Neural cell (in vitro differentiated cells): ENCODE results near the gene PAPLN. TPM values are rescaled to one million over a fixed set of nuclear protein-coding genes. Genes with fewer than 3 reads are reported as not detected.

Source experiments
- H2AFZ ChIP-seq: fragments of 200-600, 300-800 bp; sonication (generic), shearing (Covaris generic); 2 replicates; pipeline ENCODE4 v1.6.0; 2014; ENCODE audit warnings: low read depth, mild to moderate bottlenecking, antibody characterized with exemption, low read length, moderate library complexity
- H3F3A ChIP-seq: fragments of 200-600 bp; shearing (Covaris generic); 2 replicates; pipeline ENCODE4 v1.6.1; 2016; ENCODE audit warnings: mild to moderate bottlenecking, moderate library complexity, mixed read lengths, antibody characterized with exemption, low read length; ENCODE audit not compliant: insufficient read depth, poor library complexity, severe bottlenecking
- H3K27ac ChIP-seq: fragments of 200-600, 300-800 bp; sonication (generic), shearing (Covaris generic); 2 replicates; pipeline ENCODE4 v1.5.1; 2014; ENCODE audit warnings: mild to moderate bottlenecking, low read length, moderate library complexity
- H3K27me3 ChIP-seq: fragments of 300-800, 200-600 bp; sonication (generic), shearing (Covaris generic); 2 replicates; pipeline ENCODE4 v1.6.0; 2014; ENCODE audit warnings: mild to moderate bottlenecking, low read depth, low read length, moderate library complexity; ENCODE audit not compliant: insufficient read depth
- H3K36me3 ChIP-seq: fragments of 300-800, 200-600 bp; sonication (generic), shearing (Covaris generic); 2 replicates; pipeline ENCODE4 v1.5.1; 2014; ENCODE audit warnings: mild to moderate bottlenecking, antibody characterized with exemption, low read length, moderate library complexity; ENCODE audit not compliant: insufficient read depth
- H3K4me2 ChIP-seq: fragments of 300-800, 200-600 bp; sonication (generic), shearing (Covaris generic); 2 replicates; pipeline ENCODE4 v1.6.0; 2014; ENCODE audit warnings: mild to moderate bottlenecking, low read length
- H3K4me3 ChIP-seq: fragments of 300-800, 200-600 bp; sonication (generic), shearing (Covaris generic); 2 replicates; pipeline ENCODE4 v1.5.1; 2014; ENCODE audit warnings: mild to moderate bottlenecking, low read length, moderate library complexity
- H3K79me2 ChIP-seq: fragments of 200-600 bp; shearing (Covaris generic); replicated peaks from 2 replicates; pipeline ENCODE4 v1.6.0; 2014; ENCODE audit warnings: mild to moderate bottlenecking, low read length, moderate library complexity; ENCODE audit not compliant: insufficient read depth
- H3K9ac ChIP-seq: fragments of 300-800, 200-600 bp; sonication (generic), shearing (Covaris generic); 2 replicates; pipeline ENCODE4 v1.6.1; 2016; ENCODE audit warnings: mild to moderate bottlenecking, low read length, mixed read lengths
- H3K9me2 ChIP-seq: fragments of 200-600 bp; shearing (Covaris generic); 2 replicates; pipeline ENCODE4 v1.6.1; 2016; ENCODE audit warnings: mild to moderate bottlenecking, low read length, mixed read lengths; ENCODE audit not compliant: insufficient read depth
- H3K9me3 ChIP-seq: fragments of 200-600, 300-800 bp; sonication (generic), shearing (Covaris generic); 2 replicates; pipeline ENCODE4 v1.6.1; 2016; ENCODE audit warnings: mild to moderate bottlenecking, mixed run types, low read length, moderate library complexity, mixed read lengths
- H4K20me1 ChIP-seq: fragments of 200-600 bp; shearing (Covaris generic); 2 replicates; pipeline ENCODE4 v1.6.1; 2016; ENCODE audit warnings: mild to moderate bottlenecking, mixed run types; ENCODE audit not compliant: insufficient read depth
- CTCF ChIP-seq: fragments of 450-650 bp; IDR thresholded peaks from 2 replicates; pipeline ENCODE4 v1.5.1; 2014; ENCODE audit warnings: antibody characterized with exemption, mild to moderate bottlenecking, moderate library complexity; ENCODE audit not compliant: poor library complexity, severe bottlenecking
- EP300 ChIP-seq: fragments of 450-650 bp; conservative IDR thresholded peaks from 2 replicates; pipeline ENCODE4 v1.6.1; 2014; ENCODE audit warnings: antibody characterized with exemption, mild to moderate bottlenecking, moderate library complexity; ENCODE audit not compliant: poor library complexity, severe bottlenecking
- EZH2 ChIP-seq: fragments of 200-600, 300-800 bp; shearing (Covaris generic), sonication (generic); IDR thresholded peaks from 2 replicates; pipeline ENCODE4 v1.6.1; 2014; ENCODE audit warnings: antibody characterized with exemption, low read length, borderline replicate concordance, mild to moderate bottlenecking; ENCODE audit not compliant: insufficient read depth, poor library complexity, severe bottlenecking
- MXI1 ChIP-seq: fragments of 450-650 bp; conservative IDR thresholded peaks from 2 replicates; pipeline ENCODE4 v1.6.1; 2014; ENCODE audit warnings: antibody characterized with exemption, mild to moderate bottlenecking; ENCODE audit not compliant: poor library complexity, severe bottlenecking
- POLR2AphosphoS5 ChIP-seq: IDR thresholded peaks from 2 replicates; pipeline ENCODE4 v1.6.1; 2012
- RAD21 ChIP-seq: fragments of 450-650 bp; conservative IDR thresholded peaks from 2 replicates; pipeline ENCODE4 v1.6.1; 2014; ENCODE audit warnings: antibody characterized with exemption, mild to moderate bottlenecking, moderate library complexity
- SMC3 ChIP-seq: fragments of 450-650 bp; conservative IDR thresholded peaks from 2 replicates; pipeline ENCODE4 v1.6.1; 2014; ENCODE audit warnings: antibody characterized with exemption, mild to moderate bottlenecking, moderate library complexity; ENCODE audit not compliant: poor library complexity
- TAF1 ChIP-seq: IDR thresholded peaks from 2 replicates; pipeline ENCODE4 v1.6.1; 2012; ENCODE audit warnings: low read depth
- polyA plus RNA-seq: library from polyadenylated mRNA; depleted of rRNA; stranded (reverse); fragments of >200 nt; gene quantifications from 2 replicates; pipeline ENCODE4 v1.2.3, GENCODE V29; 2014
- TF ChIP-seq, protein P1 (sequence below): IDR thresholded peaks from 2 replicates; pipeline ENCODE4 v1.6.1; 2012; ENCODE audit warnings: borderline replicate concordance

The PAPLN gene
- polyA plus RNA-seq, 1 donor from 2014 or later = 0.14 TPM

DNA sequence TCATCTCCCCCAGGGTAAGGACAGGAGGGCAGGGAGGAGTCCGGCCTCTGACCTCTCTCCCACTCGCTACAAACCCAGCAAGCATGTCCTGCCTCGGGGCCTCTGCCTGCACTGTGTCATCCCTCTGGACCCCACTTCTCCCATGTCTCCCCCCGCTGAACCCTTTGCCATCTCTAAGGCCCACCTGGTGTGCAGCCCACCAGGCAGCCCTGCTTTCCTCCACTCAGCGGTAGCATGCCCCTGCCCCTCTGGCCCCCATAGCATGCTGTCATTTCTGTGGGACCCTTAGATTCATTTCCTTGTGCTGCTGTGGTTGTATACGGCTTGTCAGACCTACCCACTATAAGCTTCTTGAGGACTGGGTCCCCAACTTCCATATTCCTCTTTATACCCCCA lies 17.7 kb downstream of the PAPLN start:
- Histone ChIP-seq H2AFZ (no peak overlapping the region), H3K27me3 (no peaks in the 10 kb centered on the region), H3K9me3 (no peaks in the 10 kb centered on the region), H3K9me2 (no peaks in the 10 kb centered on the region), H3F3A (no peaks in the 10 kb centered on the region), H3K9ac (no peak overlapping the region), H3K27ac (no peak overlapping the region), H3K36me3 (no peaks in the 10 kb centered on the region), H3K4me2 (no peak overlapping the region), H4K20me1 (no peaks in the 10 kb centered on the region), H3K79me2 (no peaks in the 10 kb centered on the region), H3K4me3 (no peak overlapping the region)
- TF ChIP-seq, protein P1, sequence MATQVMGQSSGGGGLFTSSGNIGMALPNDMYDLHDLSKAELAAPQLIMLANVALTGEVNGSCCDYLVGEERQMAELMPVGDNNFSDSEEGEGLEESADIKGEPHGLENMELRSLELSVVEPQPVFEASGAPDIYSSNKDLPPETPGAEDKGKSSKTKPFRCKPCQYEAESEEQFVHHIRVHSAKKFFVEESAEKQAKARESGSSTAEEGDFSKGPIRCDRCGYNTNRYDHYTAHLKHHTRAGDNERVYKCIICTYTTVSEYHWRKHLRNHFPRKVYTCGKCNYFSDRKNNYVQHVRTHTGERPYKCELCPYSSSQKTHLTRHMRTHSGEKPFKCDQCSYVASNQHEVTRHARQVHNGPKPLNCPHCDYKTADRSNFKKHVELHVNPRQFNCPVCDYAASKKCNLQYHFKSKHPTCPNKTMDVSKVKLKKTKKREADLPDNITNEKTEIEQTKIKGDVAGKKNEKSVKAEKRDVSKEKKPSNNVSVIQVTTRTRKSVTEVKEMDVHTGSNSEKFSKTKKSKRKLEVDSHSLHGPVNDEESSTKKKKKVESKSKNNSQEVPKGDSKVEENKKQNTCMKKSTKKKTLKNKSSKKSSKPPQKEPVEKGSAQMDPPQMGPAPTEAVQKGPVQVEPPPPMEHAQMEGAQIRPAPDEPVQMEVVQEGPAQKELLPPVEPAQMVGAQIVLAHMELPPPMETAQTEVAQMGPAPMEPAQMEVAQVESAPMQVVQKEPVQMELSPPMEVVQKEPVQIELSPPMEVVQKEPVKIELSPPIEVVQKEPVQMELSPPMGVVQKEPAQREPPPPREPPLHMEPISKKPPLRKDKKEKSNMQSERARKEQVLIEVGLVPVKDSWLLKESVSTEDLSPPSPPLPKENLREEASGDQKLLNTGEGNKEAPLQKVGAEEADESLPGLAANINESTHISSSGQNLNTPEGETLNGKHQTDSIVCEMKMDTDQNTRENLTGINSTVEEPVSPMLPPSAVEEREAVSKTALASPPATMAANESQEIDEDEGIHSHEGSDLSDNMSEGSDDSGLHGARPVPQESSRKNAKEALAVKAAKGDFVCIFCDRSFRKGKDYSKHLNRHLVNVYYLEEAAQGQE = no peak
- no peak for TF ChIP-seq SMC3

DNA sequence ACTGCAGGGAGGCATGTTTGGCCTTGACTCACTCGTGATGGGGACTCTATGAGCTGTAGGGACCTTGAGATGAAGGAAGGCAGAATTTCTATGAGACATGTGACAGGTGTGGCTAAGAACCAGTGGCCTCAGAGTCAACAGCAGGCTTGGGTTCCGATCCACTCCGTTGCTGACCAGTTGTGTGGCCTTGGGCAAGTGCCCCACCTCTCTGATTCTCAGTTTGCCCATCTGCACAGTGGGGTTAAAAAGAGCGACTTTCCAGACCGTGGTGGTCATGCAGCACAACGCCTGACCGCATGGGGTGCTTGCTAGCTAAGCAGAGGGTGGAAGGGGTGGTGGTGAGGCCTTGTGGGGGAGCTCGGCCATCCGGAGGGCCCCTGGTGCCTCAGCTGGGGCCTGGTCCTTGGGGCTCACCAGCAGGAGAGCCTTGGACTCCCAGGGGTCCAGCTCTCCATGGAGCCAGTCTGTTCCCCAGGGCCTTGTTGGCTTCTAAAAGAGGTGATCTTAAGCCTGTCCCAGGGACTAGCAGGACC lies 18.5 kb downstream of the PAPLN start:
- no peak for TF ChIP-seq EZH2
- TF ChIP-seq MXI1 = no peak
- no peak for TF ChIP-seq TAF1
- no peak for TF ChIP-seq POLR2AphosphoS5
- no peak for TF ChIP-seq EP300
- TF ChIP-seq CTCF = no peak
- no peak for TF ChIP-seq RAD21
- TF ChIP-seq SMC3 = no peak
- TF ChIP-seq, protein P1 = no peak
- H3K9ac ChIP-seq = no peak overlapping the region
- no peak overlapping the region for H2AFZ ChIP-seq
- H3K27ac ChIP-seq = no peak overlapping the region
- H3F3A ChIP-seq = no peaks in the 10 kb centered on the region
- no peaks in the 10 kb centered on the region for H3K36me3 ChIP-seq
- H3K9me2 ChIP-seq = no peaks in the 10 kb centered on the region
- no peaks in the 10 kb centered on the region for H4K20me1 ChIP-seq
- no peaks in the 10 kb centered on the region for H3K27me3 ChIP-seq
- no peaks in the 10 kb centered on the region for H3K9me3 ChIP-seq
- no peak overlapping the region for H3K4me3 ChIP-seq
- no peak overlapping the region for H3K4me2 ChIP-seq
- no peaks in the 10 kb centered on the region for H3K79me2 ChIP-seq
